Measurements from ENCODE around the gene NELFCD.

Gene NELFCD

GRCh38 chr20:59033616-59034165, 52.6 kb downstream of the NELFCD start:
- no peak overlapping the region for H3K4me3 ChIP-seq (ENCODE audit: low read depth, low read length)
- H3K36me3 ChIP-seq (ENCODE audit: control insufficient read depth in 2 of 2, insufficient read depth in 1 of 2, low read length in 2 of 2) = peaks cover 16 to 75% of the 10 kb centered on the region in 2 experiments; a peak in 2 of 3 replicates
- CTCF ChIA-PET = interaction anchor here (0.7 kb wide), 1 partner anchor 55 kb away, joined by 4 read pairs; no protein-coding TSS in a partner anchor
- TF ChIP-seq PRDM6 (tag by site-specific recombination; IDR thresholded peaks at IDR 0.05) (peak; percentile 89), SP7 (tag by site-specific recombination; IDR thresholded peaks at IDR 0.05) (peak; percentile 96), OSR2 (tag by site-specific recombination; IDR thresholded peaks at IDR 0.05) (0 out of 2 replicates have a peak, but pooled peaks have one; percentile 37), ZBTB20 (tag by site-specific recombination; IDR thresholded peaks at IDR 0.05) (peak; percentile 42; the same call in 1 of the 2 replicates), ZNF341 (tag by site-specific recombination; IDR thresholded peaks at IDR 0.05; ENCODE audit: low read depth) (no peak), ZBTB44 (tag by site-specific recombination; IDR thresholded peaks at IDR 0.05) (peak; percentile 61; the same call in 1 of the 2 replicates), ZNF354C (tag by site-specific recombination; IDR thresholded peaks at IDR 0.05; ENCODE audit: borderline replicate concordance, low read depth) (no peak)
- H3K4me1 ChIP-seq (ENCODE audit: control insufficient read depth, insufficient read depth, low read length) = peaks cover 7% of the 10 kb centered on the region; the same call in 1 of the 2 replicates
- no peak overlapping the region for H3K27ac ChIP-seq (ENCODE audit: extremely low read depth, low read depth, low read length)
- H3K9me3 ChIP-seq (ENCODE audit: control insufficient read depth, insufficient read depth, low read depth, low read length) = no peaks in the 10 kb centered on the region
- POLR2A ChIA-PET = interaction anchor here (1.1 to 2.1 kb wide), 2 partner anchors 9 to 48 kb away, joined by 3 to 7 read pairs; partner anchors contain the start of gene PRELID3B

- no peak overlapping the region for H3K27ac ChIP-seq (ENCODE audit: extremely low read depth, low read depth, low read length)
- H3K4me3 ChIP-seq (ENCODE audit: low read depth, low read length) = no peak overlapping the region
- peaks cover 16 to 66% of the 10 kb centered on the region in 2 experiments; a peak in 2 of 3 replicates for H3K36me3 ChIP-seq (ENCODE audit: control insufficient read depth in 2 of 2, insufficient read depth in 1 of 2, low read length in 2 of 2)
- CTCF ChIA-PET = no interaction called here
- TF ChIP-seq ZNF623 (tag by site-specific recombination; IDR thresholded peaks at IDR 0.05) = peak; percentile 90
- no peak for TF ChIP-seq YY1 (tag by site-specific recombination; IDR thresholded peaks at IDR 0.05)
- POLR2A ChIA-PET = no interaction called here
- no peaks in the 10 kb centered on the region for H3K9me3 ChIP-seq (ENCODE audit: control insufficient read depth, insufficient read depth, low read depth, low read length)
- peaks cover 5% of the 10 kb centered on the region; the same call in 1 of the 2 replicates for H3K4me1 ChIP-seq (ENCODE audit: control insufficient read depth, insufficient read depth, low read length)
These were observed 54.3 kb downstream of the NELFCD start for GRCh38 chr20:59035381-59035780.

- H3K4me1 ChIP-seq (ENCODE audit: control insufficient read depth, insufficient read depth, low read length) = no peaks in the 10 kb centered on the region
- ChIA-PET POLR2A (no interaction called here), CTCF (no interaction called here)
- no peak overlapping the region for H3K4me3 ChIP-seq (ENCODE audit: low read depth, low read length)
- H3K27ac ChIP-seq (ENCODE audit: extremely low read depth, low read depth, low read length) = no peak overlapping the region
- H3K36me3 ChIP-seq (ENCODE audit: control insufficient read depth in 2 of 2, insufficient read depth in 1 of 2, low read length in 2 of 2) = peaks cover 16 to 66% of the 10 kb centered on the region in 2 experiments; a peak in 2 of 3 replicates
- no peaks in the 10 kb centered on the region for H3K9me3 ChIP-seq (ENCODE audit: control insufficient read depth, insufficient read depth, low read depth, low read length)
- no peak for TF ChIP-seq PRDM6 (tag by site-specific recombination; IDR thresholded peaks at IDR 0.05)
- no peak for TF ChIP-seq ZNF2 (tag by site-specific recombination; IDR thresholded peaks at IDR 0.05)
- no peak for TF ChIP-seq ZNF362 (tag by site-specific recombination; IDR thresholded peaks at IDR 0.05)
- no peak for TF ChIP-seq WT1 (tag by site-specific recombination; IDR thresholded peaks at IDR 0.05)
- TF ChIP-seq ZNF133 (tag by site-specific recombination; IDR thresholded peaks at IDR 0.05) = no peak
- TF ChIP-seq ZNF701 (tag by site-specific recombination; IDR thresholded peaks at IDR 0.05) = no peak
- no peak for TF ChIP-seq ZNF488 (tag by site-specific recombination; IDR thresholded peaks at IDR 0.05)
- TF ChIP-seq ZSCAN5A (tag by site-specific recombination; IDR thresholded peaks at IDR 0.05) = no peak
- no peak for TF ChIP-seq ZBTB26 (tag by site-specific recombination; optimal IDR thresholded peaks at IDR 0.05)
- TF ChIP-seq ZNF645 (tag by site-specific recombination; IDR thresholded peaks at IDR 0.05) = no peak
- no peak for TF ChIP-seq ZNF776 (tag by site-specific recombination; IDR thresholded peaks at IDR 0.05; ENCODE audit: borderline replicate concordance)
These were observed 56.3 kb downstream of the NELFCD start for GRCh38 chr20:59037386-59037785.

Data from HEK293 (cell line).